SK-MEL-5 (cell line): Measurements from ENCODE around the gene NLGN1. TPM values are rescaled to one million over a fixed set of nuclear protein-coding genes. Genes with fewer than 3 reads are reported as not detected.

Source experiments
- DNase-seq: peaks from one replicate; pipeline ENCODE4 v3.0.0-alpha.2; 2016; ENCODE audit warnings: low read depth, low spot score
- in situ Hi-C: cut with HindIII; loops from 2 replicates; pipeline ENCODE4 v1.10.0; 2016; ENCODE audit warnings: low sequenced_read_pairs, high pct_unique_total_duplicates, low pct_unique_long_range_greater_than_20kb
- total RNA-seq: library from RNA; depleted of rRNA; stranded (reverse); fragments of >200 nt; shearing (Covaris generic); gene quantifications from 2 replicates; pipeline ENCODE4 v1.2.3, GENCODE V29; 2014

The NLGN1 gene
- total RNA-seq, 1 experiment from 2014 or later, result 35.2 TPM

DNA sequence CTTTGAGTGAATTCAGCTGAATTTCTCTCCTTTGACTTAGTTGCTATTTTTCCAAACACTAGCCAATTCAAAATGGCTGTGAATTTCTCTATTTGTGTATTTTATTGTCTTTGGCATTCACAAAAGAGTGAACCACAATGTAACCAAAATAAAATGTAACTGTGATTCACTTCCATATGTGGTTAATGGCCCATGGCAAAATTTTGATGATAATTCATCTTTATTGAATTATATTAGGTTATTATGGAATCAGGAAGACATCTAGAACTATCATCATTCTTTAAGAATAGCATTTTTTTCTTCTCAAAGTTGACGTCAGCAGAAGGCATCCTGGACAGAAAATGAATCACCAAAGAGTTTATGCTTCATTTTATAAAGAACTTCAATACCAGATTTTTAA, 756.3 kb downstream of the NLGN1 start:
- DNase-seq, result no peak
- in situ Hi-C loops, result no loop called here

- DNase-seq, result no peak
- in situ Hi-C loops, result no loop called here
Observed at GRCh38 chr3:174156200-174156599, 758.7 kb downstream of the NLGN1 start.

GRCh38 chr3:174158674-174159073, 761.1 kb downstream of the NLGN1 start:
- DNase-seq, result no peak
- in situ Hi-C loops, result no loop called here

DNA sequence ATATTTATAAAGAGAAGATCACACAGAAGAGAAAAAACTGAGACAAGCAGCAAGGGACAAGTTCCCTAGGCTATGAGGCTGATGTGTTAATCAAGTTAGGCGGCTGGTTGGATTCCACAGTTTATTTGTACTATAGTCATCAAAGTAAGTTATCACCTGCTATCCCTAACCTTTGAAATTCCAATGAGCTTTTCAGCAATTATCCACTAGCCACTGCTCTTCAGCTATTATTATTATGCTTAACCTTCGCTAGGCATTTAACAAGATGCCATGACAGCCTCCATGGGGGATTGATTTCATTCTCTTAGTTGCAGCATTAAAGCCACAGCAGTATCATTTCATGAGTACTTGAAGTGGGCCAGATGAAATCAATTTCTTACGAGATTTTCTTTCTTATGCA, 762.1 kb downstream of the NLGN1 start:
- in situ Hi-C loops, result no loop called here
- DNase-seq, result no peak

DNA sequence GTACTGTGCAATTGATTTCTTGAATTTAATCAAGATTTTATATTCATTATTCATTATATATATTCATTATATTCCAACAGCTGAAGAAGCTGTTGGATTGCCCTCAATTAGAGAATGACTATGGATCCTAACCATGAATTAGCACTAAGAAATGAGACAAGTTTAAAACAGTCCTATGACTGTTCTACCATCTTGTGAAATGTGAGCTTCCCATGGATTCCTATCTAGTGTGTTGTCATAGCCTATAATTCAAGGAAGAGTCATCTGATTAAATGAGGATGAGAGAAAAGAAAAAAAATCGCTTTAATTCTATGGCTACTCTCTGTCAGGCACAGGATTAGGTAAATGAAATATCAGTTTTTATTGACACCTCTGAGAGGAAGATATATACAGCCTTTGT, 765.0 kb downstream of the NLGN1 start:
- no peak for DNase-seq
- in situ Hi-C loops, result no loop called here

GRCh38 chr3:174168026-174168425, 770.5 kb downstream of the NLGN1 start:
- no peak for DNase-seq
- in situ Hi-C loops, result no loop called here

GRCh38 chr3:174168538-174169254, 771.2 kb downstream of the NLGN1 start:
- in situ Hi-C loops, result no loop called here

DNA sequence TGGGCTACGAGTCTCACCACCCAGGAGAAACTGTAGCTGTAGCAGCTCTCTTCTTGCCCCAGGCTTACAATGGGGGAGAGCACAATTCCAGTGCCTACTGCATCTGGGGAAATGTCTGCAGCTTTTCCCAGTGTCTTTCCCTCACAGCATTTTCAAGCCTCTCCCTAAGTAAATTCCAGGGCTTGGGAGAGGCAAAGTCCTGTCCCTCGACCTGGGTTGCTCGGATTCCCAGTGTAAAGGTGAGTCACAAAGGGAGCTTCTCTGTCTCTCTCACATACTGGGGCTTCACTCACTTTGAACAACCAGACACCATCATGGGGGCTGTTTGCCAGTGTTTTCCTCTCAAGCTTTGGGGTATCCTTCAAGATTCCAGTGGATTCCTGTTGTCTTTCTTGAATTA, 772.2 kb downstream of the NLGN1 start:
- DNase-seq, result no peak
- in situ Hi-C loops, result no loop called here

More at GRCh38 chr3:174168538-174169254, 771.2 kb downstream of the NLGN1 start:
- no peak for DNase-seq

DNA sequence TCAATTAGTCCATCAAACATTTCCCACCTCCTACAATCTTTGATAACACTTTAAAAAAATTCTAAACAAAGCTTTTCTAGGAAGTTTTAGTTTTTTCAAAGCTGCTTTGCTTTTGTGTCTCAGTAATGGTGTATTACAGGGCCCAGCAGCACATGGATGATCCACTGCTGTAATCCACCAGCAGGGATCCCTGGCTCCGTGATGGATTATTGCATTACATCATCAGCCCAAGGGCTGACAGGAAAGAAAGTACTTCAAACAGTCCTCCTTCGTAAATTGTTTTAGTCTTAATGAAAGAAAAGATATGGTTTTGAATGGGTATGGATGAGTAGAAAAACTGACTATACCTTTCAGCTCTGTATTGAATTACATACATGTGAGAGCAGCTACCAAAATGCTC, 772.7 kb downstream of the NLGN1 start:
- peak; percentile 13 for DNase-seq
- in situ Hi-C loops, result no loop called here

- DNase-seq, result no peak
- in situ Hi-C loops, result no loop called here
Observed at GRCh38 chr3:174186377-174186989, 788.9 kb downstream of the NLGN1 start.

DNA sequence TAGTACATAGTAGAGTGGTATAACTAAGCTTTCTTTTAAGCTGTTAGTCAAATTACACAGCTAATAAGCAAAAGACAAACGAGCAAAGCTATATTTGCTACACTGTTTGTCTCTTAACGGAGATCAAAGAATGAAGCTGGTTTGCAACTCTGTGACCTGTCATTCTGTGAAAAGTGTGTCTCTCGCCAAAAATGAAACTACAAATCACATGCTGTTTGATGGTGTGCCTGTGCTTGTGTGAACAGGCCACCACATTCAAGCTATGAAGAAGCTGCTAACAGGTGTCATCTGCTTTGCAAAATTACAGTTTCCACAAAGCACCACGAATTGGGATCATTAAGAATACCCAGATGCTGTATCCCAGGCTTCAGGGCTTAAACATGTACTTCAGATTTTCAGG, 793.8 kb downstream of the NLGN1 start:
- in situ Hi-C loops, result no loop called here
- peak; percentile 60 for DNase-seq

- in situ Hi-C loops, result no loop called here
- no peak for DNase-seq
Observed at GRCh38 chr3:174191895-174192294, 794.4 kb downstream of the NLGN1 start.

DNA sequence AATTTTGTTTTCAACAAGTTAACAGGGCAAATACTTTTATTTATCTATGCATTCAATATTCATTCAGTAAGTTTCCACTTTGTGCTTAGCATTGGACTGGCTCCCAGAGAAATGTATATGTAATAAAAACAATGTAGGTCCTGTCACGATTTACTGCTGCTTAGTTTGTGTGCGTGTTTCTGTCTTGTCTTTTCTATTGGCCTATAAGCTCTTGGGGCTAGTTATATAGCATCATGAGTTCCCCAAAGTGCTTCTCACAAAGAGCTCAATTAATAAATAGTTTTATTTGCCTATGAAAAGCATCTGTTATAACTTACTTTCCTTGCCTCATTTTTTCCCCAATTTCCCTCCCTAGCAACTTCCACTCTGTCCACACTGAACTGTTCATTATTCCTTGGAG, 794.9 kb downstream of the NLGN1 start:
- peak; percentile 80 for DNase-seq
- in situ Hi-C loops, result no loop called here

GRCh38 chr3:174193604-174194003, 796.1 kb downstream of the NLGN1 start:
- no peak for DNase-seq
- in situ Hi-C loops, result no loop called here

- in situ Hi-C loops, result no loop called here
Observed at GRCh38 chr3:174197416-174197815, 799.9 kb downstream of the NLGN1 start.

DNA sequence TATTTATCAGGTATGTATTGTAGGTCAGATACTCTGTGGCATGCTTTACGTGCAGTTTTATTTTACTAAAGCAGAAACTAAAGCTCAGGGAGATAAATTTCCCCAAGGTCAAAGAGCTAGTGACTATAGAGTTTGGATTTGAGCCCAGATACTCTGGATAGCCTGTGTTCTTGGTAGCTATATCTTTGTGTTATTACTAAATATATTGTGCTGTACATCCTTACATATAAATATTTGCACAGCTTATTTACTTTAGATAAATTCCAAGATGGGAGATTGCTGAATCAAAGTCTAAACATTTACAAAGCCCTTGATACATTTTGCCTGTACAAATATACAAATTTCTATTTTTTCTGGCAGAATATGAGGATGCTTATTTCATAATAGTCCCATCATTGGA, 800.7 kb downstream of the NLGN1 start:
- DNase-seq, result no peak
- in situ Hi-C loops, result no loop called here

More at GRCh38 chr3:174197416-174197815, 799.9 kb downstream of the NLGN1 start:
- DNase-seq, result no peak

DNA sequence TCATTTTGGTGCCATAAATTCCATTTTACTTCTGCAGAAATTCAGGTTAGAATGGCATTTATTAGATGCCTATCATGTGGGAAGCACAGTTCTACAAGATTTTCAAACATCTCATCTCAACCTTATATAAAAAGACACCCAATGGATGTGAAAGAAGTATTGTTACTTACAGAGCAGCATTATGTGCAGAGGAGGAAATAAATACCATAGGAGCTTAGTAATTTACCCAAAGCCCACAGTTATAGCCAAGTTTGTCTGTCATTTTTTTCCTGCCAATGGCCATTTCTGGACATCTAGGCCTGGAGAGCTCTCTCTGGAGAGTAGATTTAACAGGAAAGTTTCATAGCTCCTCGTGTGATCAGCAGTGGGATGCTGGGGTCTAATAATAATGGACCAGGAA, 802.2 kb downstream of the NLGN1 start:
- DNase-seq, result peak; percentile 23

GRCh38 chr3:174202116-174202515, 804.6 kb downstream of the NLGN1 start:
- in situ Hi-C loops, result no loop called here
- no peak for DNase-seq

More for the DNA sequence above, 802.2 kb downstream of the NLGN1 start:
- in situ Hi-C loops, result no loop called here

- DNase-seq, result no peak
- in situ Hi-C loops, result no loop called here
Observed at GRCh38 chr3:174202561-174202960, 805.0 kb downstream of the NLGN1 start.
